Dermis microvascular lymphatic vessel endothelial cell (primary cell): ENCODE measurements around the gene IGSF8. TPM values are rescaled to one million over a fixed set of nuclear protein-coding genes. Genes with fewer than 3 reads are reported as not detected.

Experiments used
- DNase-seq, 2 donors: peaks; one replicate each; pipeline versions ENCODE4 v3.0.0 to v3.0.0-alpha.2; 2010; ENCODE audit warnings: low read depth in 2 of 2
- total RNA-seq: library from RNA; depleted of rRNA; stranded (reverse); fragments of >200 nt; gene quantifications from 2 replicates; pipeline ENCODE4 v1.2.1, GENCODE V29; 2014

The IGSF8 gene
- total RNA-seq, 1 donor from 2014 or later: 5.6 TPM

DNA sequence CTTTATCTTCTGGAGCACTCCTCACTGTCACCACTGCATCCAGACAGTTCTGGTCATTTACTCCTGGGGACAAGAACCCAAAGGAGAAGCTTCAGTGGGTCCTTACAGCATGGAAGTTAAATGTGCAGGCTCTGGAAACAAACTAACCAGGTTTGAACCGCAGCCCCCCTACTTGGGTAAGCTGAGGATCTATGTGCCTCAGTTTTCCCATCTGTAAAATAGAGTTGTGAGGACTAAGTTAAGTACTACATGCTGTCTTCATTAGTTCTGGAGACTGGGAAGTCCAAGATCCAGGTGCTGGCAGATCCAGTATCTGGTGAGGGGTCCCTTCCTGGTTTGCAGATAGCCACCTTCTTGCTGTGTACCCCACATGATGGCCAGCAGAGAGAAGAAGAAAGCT is 9.1 kb upstream of the IGSF8 start:
- DNase-seq: no peak

DNA sequence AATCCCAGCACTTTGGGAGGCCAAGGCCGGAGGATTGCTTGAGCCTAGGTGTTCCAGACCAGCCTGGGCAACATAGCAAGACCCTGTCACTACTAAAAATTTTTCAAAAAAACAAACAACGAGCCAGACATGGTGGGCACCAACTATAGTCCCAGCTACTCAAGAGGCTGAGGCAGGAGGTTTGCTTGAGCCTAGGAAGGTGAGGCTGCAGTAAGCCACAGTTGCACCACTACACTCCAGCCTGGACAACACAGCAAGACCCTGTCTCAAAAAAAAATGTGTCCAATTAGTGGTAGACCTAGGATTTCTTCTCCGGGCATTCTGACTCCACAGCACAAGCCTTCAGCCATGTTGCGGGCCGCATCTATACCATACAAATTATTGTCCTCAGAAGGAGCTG is 6.7 kb upstream of the IGSF8 start:
- DNase-seq: no peak

DNA sequence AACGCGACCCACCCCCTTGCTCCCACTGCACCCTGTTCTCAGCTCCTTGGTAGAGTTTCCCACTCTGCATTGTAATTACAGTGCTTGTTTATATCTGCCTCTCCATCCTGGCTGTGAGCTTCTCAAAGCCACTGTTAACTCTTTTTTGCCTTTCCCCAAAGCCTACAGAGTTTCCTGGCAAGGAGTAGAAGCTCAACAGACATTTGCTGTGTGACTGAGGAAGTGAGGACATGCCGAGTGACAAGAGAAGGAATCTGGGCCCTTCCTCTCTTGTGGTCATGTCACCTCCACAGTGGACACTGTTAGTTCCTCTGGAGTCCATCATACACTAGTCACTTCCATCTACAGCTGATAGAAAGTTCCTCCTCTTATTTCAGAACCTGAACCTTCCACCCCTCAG is 6.1 kb upstream of the IGSF8 start:
- DNase-seq: no peak

DNA sequence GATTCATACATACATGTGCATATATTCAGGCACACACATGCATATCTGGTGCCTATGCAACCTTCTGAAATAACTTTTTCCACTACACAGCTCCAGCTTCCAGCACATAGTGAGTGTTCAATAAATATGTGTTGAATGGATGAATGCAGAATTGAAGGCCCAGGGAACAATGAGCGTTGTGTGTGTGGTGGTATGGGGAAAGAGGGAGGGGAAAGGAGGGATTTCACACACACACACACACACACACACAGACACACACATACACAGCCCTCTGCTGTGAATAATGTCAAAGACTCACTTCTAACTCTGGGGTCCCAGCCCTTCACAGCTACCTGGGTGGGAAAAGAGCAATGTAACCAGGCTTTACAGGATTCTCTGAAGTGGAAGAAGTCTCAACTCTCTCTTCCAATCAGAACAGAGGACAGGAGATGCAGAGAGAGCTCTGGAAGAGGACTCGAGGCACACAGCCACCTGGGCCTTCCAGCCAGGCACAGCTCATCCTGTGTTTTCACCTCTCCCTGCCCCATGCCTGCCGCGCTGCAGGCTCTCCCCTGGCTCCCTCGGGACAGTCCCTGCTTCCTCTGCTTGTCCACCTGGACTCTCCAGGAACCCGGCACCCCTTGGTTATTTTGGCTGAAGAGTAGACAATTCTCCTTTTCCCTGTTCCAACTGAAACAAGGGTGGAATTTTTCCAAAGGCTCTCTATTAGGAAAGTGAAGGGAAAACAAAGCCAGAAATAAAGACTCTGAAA is 5.4 kb upstream of the IGSF8 start:
- DNase-seq: no peak

DNA sequence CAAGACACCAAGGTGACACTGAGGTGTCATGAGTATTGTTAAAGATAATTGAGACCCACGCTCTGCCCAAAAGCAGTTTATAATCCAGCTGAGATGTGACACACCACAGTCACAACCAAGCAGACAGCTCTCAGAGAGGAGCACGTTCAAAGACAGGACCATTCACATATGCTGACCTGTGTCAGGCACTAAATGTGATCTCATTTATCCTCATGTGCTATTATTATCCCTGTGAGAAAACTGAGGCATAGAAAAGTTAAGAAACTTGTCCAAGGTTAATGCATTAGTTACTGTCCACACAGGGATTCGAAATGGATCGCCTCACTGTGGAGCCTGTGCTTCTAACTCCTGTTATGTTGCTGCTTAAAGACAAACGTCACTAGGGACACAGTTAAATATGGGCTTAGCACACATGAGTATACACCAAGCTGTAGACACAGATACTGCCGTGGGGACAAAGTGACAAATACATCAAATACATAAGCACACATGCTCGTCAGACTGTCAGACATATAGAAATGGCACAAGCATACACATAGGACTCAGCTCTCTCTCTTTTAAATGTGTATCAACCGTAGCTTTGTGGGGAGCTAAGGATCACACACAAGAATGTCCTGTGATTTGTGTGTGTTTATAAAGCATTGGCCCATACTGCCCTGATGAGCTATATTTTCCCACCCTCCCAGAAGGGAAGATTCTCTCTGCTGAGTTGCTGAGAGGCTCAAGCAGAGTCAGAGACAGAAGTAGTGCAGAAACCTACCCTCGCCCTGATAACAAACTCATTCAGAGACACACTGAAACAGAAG is 3.5 kb upstream of the IGSF8 start:
- no peak for DNase-seq

DNA sequence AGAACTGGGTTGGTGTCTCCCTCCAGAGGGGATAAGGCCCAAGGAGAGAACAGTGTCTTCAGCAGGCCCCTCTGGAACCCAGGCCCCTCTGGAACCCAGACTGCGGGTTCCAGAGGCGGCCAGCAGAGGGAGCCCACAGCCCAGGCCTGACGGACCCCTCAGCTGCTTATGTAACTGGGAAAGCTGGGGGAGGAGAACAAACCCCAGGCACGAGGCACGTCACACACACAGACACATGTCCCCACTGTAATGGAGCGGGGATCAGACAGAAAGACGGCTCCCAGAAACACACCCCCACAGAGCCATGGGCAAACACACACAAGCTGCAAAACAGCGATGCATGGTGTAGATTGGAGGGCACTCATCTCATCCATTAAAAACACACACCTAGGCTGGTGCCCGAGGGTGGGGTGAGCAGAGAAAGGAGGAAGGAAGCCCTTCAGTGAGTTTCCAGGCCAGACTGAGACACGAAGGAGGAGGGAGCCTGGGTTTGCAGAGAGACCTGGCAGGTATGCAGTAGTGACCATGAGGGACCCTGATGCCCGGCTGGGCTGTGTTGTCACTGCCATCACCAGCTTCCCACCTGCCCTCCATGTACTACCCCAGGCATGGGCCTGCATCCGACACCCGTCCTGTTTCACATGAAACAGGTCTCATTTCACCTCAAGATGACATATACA is 2.8 kb upstream of the IGSF8 start:
- DNase-seq: peak; percentile 37 to 70

DNA sequence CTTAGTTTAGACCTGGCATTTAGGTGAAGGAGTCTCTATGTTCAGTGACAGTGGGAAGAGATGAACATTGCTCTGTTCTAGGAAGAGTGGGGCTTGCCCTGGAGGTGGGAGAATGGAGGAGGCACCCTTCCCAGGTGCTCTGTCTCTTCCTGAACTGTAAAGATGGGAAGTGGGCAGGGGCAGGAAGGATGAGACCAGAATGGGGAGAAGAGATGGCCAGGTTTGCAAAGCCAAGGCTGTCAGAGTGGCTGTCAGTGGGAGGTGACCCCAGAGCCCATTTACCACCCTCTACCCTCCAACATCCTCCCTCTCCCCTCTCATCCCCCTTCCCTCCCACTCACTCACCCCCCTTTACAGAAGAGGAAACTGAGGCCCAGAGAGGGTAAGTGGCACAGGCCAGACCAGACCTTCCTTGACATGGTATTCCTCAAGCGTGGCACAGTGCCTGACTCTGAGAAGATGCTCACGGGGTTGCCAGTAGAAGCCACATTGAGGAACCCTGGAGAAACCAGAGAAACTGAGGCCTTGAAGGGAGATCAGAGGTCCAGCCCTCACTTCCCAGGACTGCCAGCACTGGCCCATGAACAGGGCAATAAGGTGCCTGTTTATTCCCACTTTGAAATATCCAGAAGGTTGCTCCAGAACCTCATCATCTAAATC is 1.4 kb upstream of the IGSF8 start:
- no peak for DNase-seq

DNA sequence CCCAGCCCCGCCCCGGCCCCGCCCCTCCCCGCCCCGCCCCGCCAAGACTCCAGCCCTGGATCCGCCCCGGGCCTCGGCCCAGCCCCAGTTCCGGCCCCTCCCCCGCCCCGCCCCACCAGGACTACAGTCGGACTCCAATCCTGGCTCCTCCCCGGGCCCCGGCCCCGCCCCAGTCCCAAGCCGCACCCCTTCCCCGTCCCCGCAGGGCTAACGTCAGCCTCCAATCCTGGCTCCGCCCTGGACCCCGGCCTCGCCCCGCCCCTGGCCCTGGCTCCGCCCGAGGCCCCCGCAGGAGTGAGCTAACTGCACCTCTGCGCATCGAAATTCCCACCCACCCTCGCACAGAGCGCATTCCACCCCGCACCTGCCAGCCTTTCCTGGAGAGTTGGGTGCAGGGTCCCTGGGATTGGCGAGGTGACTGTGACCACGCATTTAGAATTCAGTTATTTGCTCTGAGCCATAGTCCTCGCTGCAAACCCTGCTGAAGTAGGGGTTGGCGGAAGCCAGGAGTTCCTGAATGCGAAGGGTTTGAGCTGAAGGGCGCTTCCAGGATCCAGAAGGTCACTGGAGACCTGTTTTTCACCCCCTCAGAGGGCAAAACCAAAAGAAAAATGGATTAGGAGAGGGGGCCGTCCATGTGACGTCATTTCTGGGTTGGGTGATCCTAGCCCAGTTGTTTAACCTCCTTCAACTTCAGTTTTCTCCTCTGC is 588 bp upstream of the IGSF8 start:
- DNase-seq: peak; percentile 79 to 93

DNA sequence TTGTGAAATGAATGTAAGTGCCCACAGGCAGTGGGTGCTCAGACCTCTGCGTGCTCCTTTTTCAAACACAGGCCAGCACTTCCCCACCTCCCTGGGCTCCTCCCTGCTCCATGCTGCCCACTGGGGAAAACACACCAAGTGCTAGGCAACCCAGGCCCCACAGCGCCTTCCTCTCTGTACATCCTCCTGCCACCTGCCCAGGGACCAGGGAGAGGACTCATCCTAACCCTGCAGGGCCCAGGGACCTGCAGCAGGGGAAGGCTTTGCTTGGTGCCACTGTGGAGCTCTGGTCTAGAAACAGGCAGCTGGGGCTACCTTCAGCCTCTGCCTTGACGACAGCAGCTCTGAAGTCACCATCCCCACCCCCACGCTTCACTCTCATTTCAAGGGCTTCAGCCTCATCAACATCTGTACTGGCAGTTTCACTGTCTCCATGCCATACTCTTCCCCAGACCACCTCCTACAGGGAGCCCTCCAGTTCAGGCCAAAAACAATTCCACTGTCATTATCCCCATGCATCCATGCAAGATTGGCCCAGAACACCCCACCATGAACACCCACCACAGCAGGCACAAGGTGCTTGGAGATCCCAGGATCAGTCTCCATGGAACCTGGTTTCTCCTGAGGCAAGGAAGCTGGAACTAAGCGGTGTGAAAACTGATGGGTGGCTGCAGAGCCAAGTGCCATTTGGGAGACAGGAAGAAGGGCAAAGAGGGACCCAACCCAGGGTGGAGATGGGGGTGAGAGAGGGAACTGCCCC is 1.1 kb downstream of the IGSF8 start:
- no peak for DNase-seq

DNA sequence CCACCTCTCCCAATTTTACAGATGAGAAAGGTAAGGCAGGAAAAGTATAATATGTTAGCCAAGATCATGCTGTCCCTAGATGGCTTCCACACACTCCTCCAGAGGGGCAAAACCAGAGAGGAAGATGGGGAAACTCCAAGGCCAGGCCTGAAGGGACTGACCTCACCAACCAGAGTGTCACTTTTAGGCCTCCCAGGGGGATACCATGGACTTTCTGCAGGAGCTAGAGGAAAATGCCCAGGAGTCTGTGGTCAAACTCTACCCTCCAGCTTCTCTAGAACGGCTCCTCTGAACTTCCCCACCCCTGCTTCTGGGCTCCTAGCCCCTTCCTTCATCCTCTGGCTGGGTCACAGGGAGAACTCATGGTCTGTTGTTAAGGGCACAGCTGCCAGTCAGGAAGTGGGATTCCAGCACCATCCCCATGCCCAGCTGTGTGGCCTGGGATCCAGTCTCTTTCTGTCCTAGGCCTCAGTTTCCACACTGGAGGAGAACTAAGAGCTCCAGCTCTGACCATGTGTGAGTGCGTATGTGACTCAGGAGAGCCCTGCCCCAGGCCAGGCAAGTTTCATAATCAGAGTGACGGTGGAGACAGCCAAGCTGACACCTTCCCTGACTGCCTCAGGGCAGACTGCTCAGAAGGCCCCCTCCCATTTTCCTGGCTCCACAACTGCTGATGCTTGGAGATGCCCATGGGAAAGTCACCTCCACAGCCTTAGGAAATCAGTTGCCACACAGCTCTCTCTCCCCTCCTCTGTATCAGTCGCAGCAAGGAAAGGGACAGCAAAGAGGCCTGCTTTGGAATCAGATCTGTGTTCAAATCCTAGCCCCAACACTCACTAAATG is 1.9 kb downstream of the IGSF8 start:
- DNase-seq: no peak

DNA sequence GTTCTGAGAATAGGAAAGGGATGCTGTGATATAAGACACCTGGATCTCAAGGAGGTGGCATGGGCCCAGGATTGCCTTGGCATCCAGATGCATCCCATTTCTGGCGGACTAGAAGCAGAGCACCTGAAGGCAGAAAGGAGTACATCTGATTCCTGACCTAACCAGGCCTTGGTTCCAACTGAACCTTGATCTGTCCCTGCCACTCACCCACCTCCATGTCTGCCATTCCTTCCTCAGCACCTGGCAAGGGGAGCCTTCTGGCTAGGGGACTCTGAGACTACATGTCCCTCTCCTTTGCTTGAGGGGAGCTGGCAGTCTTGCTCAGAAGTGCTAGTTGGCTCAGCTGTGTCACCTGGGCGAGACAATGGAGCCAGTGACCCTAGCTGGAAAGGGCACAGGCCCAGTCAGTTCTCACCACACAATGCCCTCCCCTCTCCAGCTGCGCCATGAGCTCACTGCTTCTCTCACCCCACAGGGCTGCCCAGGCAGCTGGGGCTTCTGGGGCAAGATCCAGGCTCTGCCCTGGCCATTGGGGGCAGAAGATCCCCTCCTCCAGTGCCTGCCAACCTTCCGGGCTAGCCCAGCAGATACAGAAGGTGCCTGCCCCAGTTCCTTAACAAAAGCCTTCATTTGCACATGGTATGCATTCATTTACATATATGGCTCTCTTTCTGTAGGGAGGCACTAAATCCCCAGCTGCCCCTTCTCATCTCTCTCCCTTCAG is 2.9 kb downstream of the IGSF8 start:
- no peak for DNase-seq

DNA sequence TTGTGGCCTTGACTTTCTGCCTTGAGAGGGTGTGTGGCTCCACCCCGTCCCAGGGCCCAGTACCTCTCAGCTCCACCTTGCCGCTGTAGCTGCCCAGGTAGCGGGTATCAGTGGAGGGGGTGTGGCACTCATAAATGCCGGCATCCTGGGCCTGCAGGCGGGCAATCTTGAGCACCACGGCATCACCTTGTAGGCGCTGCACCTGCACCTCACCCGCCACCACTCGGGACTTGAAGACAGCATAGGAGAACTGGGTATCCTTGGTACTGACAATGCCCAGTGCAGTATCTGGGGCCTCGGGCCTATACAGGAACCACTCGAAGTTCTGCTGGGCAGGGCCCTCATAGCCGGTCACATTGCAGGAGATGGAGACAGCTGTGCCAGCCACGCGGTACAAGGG is 3.6 kb downstream of the IGSF8 start:
- DNase-seq: no peak

DNA sequence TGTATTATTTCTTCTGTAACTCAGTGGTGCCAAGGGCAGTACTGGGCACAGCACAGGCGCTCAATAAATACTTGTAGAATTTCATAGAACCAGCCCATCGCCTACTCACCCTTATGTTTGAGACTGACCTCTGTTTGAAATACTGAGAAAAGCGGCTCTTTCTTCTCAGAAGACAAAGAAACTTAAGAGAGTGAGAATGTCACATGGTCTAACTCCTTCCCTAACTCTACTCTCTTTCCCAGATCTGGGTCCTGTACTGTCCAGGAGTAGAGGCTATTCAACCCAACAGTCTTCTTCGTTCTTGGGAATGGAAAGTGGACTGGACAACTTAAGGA is 4.2 kb downstream of the IGSF8 start:
- DNase-seq: no peak

DNA sequence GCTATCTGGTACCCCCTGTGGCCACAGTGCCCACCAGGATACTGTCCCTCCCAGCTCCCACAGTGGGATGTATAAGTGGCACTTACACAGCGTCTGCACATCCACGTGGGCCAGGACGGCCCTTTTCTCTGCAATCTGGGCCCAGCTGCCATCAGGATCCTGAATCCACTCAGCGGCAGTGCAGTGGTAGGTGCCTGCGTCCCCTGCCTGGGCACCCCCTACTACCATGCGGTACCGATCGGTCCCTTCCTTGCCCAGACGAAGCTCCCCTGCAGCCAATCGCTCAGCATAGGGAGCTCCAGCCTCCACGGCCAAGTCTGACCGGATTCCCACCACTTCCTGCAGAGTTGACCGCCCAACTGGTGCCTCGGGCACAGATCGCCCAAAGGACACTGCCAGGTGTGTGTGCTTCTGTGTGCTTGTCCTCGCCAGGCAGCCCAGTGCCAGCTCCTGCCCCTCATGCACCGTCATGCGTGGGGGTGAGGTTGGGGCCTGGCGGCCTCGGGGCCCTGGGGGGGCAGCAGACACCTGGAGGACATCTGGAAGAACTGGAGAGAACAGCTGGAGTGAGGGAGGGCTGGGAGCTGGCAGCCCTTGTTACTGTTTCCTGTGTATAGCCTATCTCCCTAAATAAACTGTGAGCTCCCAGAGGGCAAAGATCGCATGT is 4.7 kb downstream of the IGSF8 start:
- DNase-seq: no peak

DNA sequence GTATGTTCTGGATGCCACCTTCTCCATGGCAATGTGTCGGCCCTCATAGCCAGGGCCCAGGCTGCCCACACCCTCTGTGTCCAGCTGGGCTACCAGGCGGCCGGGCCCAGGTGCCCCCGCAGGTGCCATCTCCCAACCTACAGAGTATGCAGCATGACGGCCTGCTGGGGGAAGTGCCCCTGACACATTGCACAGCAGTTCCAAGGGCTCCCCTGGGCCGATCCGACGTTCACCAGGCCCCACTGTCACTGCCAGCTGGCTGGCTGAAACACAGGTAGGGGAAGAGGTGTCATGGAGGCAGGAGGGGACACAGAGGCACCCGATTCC is 5.4 kb downstream of the IGSF8 start:
- no peak for DNase-seq

DNA sequence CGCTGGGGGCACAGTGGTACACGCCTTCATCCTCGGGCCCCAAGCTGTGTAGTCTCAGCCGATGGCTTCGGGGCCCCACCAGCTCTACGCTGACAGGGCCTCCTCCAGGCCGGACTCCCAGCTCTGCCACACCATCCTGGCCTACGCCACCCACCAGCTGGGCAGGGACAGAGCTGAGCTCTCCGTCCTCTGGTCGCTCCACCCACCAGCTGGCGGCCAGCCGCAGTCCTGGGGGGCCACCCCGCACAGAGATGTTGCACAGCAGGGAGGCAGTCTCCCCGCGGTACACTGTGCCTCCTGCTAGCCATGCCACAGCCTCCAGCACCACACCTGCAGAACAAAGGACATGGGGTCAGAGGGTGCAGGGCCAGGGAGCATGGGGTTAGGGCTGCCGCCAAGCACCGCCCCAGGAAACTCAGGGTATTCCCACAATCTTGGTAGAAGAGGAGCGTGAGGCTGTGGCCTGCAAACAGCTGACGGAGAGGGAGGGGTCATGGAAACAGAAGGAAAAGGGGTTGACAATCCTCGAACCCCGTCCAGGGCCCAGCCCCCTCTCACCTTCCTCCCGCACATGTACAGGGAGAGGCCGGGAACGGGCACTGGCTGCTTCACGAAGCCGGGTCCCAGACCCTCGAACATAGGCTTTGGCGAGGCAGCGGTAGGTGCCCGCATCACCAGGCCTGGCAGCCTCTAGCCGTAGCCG is 5.9 kb downstream of the IGSF8 start:
- no peak for DNase-seq

DNA sequence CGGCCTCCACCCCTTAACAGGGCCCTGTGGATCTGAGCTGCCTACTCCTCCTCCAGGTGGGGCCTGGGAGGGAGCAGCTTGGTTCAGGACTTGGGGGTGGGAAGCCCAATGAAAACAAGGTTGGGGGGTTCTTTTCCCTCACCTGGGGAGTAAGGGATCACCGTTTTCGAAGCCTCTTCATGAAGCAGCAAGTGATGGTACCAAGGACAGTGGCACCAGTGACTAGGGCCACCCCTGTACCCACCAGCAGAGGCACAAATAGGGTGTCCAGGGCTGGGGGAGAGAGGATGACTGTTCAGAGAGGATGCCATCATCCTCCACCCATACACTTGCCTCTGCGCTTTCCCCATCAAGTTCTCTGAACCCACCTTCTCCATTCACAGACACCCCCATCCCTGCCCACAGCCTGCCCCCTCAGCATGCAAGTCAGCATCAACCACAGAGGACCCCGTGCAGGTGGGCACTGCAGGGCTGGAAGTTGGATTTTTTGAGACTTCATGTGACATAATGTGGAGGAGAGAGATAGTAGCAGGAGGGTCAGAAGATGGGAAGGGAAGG is 6.7 kb downstream of the IGSF8 start:
- DNase-seq: no peak

DNA sequence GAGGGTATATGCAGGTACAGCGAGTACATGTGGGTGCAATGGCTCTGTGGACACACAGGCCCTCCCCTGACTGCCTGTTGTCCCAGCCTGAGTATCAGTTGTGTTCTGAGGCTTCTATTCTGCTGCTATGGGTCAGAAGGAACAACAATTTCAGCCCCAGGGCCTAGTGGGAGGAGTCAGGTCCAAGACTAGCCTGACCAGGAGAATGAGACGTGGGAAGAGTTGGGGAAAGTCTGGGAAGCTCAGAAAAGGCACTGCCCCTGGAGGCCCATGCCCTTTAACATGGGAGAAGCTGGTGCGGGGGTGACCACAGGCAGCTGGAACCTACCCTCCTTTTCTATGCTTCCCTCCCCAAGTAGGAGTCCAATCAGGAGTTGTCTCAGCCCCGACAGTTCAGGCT is 7.7 kb downstream of the IGSF8 start:
- no peak for DNase-seq
